HepG2 (cell line): ENCODE data around the gene ZNF19. TPM values are rescaled to one million over a fixed set of nuclear protein-coding genes. Genes with fewer than 3 reads are reported as not detected.

ENCODE experiments used
- DNMT3B ChIP-seq: conservative IDR thresholded peaks from 2 replicates; pipeline ENCODE4 v1.6.1; 2016; ENCODE audit warnings: missing biosample characterization, control low read depth
- EEA1 ChIP-seq: sonication (generic); formaldehyde crosslinking; IDR thresholded peaks from 2 replicates; pipeline ENCODE4 v1.5.1; 2020; ENCODE audit warnings: mild to moderate bottlenecking, missing genetic modification reagents, borderline replicate concordance
- KLF6 ChIP-seq: IDR thresholded peaks from 2 replicates; pipeline ENCODE4 v1.8.0; 2016; ENCODE audit warnings: missing biosample characterization, missing genetic modification reagents
- LCORL ChIP-seq, 2 experiments: fragments of 450-650 bp in 1 of 2; sonication (generic) in 1 of 2; formaldehyde crosslinking in 1 of 2; IDR thresholded peaks; 2 replicates each; pipeline versions ENCODE4 v1.5.0 to v1.6.1; 2017 to 2020; ENCODE audit warnings: antibody characterized with exemption in 1 of 2, missing genetic modification reagents in 1 of 2
- NFIB ChIP-seq: sonication (generic); formaldehyde crosslinking; IDR thresholded peaks from 2 replicates; pipeline ENCODE4 v1.9.0; 2021; ENCODE audit warnings: missing genetic modification reagents, mild to moderate bottlenecking, borderline replicate concordance
- SP4 ChIP-seq: sonication (generic); formaldehyde crosslinking; IDR thresholded peaks from 2 replicates; pipeline ENCODE4 v1.8.1; 2023; ENCODE audit warnings: mild to moderate bottlenecking, missing genetic modification reagents
- ZBTB33 ChIP-seq: sonication (generic); formaldehyde crosslinking; IDR thresholded peaks from 2 replicates; pipeline ENCODE4 v1.4.0; 2020; ENCODE audit warnings: missing genetic modification reagents
- ZFY ChIP-seq: sonication (generic); formaldehyde crosslinking; IDR thresholded peaks from 2 replicates; pipeline ENCODE4 v1.4.0; 2020; ENCODE audit warnings: missing genetic modification reagents
- ZNF136 ChIP-seq: sonication (generic); formaldehyde crosslinking; IDR thresholded peaks from 2 replicates; pipeline ENCODE4 v1.8.1; 2022; ENCODE audit warnings: low read depth, mild to moderate bottlenecking, moderate library complexity, missing genetic modification reagents
- ZNF552 ChIP-seq: sonication (generic); formaldehyde crosslinking; IDR thresholded peaks from 2 replicates; pipeline ENCODE4 v1.9.0; 2022; ENCODE audit warnings: missing genetic modification reagents, mild to moderate bottlenecking, borderline replicate concordance
- ZNF713 ChIP-seq: sonication (generic); formaldehyde crosslinking; IDR thresholded peaks from 2 replicates; pipeline ENCODE4 v1.4.0; 2020; ENCODE audit warnings: mild to moderate bottlenecking, missing genetic modification reagents
- ZNF879 ChIP-seq: sonication (generic); formaldehyde crosslinking; IDR thresholded peaks from 2 replicates; pipeline ENCODE4 v1.8.1; 2023; ENCODE audit warnings: missing genetic modification reagents
- ZSCAN30 ChIP-seq: sonication (generic); formaldehyde crosslinking; IDR thresholded peaks from 2 replicates; pipeline ENCODE4 v1.5.0; 2020; ENCODE audit warnings: mild to moderate bottlenecking, missing genetic modification reagents
- polyA plus RNA-seq, 8 experiments: library from polyadenylated mRNA; depleted of rRNA in 3 of 8; stranded (reverse) in 7 of 8; unstranded in 1 of 8; fragments of >200 nt; fragmentation: Illumina TruSeq in 4 of 8; extraction: Trizol in 4 of 8; gene quantifications; 2 replicates each; pipeline versions ENCODE4 v1.2.1 to v1.2.3, GENCODE V29; 2011 to 2016; ENCODE audit warnings: low read depth in 4 of 8, missing spikeins in 1 of 8, mixed read lengths in 1 of 8; ENCODE audit not compliant: insufficient read depth in 1 of 8
- total RNA-seq, 5 experiments: library from RNA; depleted of rRNA; stranded (reverse); fragments of >200 nt; fragmentation: Illumina TruSeq; extraction: Trizol; gene quantifications; 2 replicates each; pipeline ENCODE4 v1.2.3, GENCODE V29; 2016; ENCODE audit warnings: low read depth in 1 of 5
- TF ChIP-seq, protein P1 (sequence below): sonication (generic); formaldehyde crosslinking; IDR thresholded peaks from 2 replicates; pipeline ENCODE4 v1.4.0; 2020; ENCODE audit warnings: missing genetic modification reagents
- TF ChIP-seq, protein P2 (sequence below): sonication (generic); formaldehyde crosslinking; IDR thresholded peaks from 2 replicates; pipeline ENCODE4 v1.4.0; 2020; ENCODE audit warnings: missing genetic modification reagents
- TF ChIP-seq, protein P3 (sequence below): sonication (generic); formaldehyde crosslinking; IDR thresholded peaks from 2 replicates; pipeline ENCODE4 v1.4.0; 2020; ENCODE audit warnings: missing genetic modification reagents, borderline replicate concordance

Gene ZNF19
- total and polyA plus RNA-seq, 2 of the 13 experiments (the other 11 are each of a cell fraction or from before 2014, with no cell fraction given), result 3.2 to 5.8 TPM

DNA sequence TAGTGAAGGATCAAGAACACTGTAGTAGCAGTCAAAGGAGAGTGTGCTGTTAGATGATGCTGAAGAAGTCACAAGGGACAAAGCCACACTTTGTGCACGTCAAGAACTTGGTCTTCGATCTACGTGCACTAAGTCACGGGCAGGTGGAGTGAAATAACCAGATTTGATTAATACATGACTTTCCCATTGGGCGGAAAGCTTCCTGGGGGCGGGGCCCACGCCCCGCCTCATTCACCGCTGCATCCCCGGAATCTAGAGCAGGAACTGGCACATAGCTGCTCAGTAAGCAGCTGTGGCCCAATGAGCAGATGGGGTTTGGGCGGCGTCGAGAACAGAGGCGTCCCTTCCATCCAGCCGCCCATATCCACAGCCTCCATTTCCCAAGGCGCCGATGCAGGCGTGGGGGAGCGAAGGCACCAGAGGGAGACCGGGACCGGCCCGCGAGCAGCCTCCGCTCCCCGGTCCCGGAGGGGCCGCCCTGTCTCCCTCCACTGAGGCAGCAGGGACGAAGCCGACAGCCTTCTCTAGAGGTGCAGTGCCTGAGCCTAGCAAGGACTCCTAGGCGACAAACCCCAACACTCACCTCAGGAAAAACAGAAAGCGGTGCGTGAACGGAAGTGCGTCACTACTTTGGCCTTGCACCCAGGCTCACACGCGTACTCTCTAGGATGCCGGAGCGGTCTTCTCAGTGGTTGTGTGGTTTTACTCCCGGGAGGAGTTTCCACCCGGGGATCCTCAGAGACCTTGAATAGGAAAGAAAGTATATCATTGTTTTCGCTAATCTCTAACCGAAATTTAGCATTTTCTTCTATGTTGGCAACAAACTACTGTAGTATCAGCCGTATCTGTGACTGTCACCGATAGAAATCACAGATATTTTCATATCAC, 4.9 kb downstream of the ZNF19 start (continued):
- TF ChIP-seq SP4 (CRISPR knock-in tag) (peak; percentile 17; the same call in 1 of the 2 replicates), ZNF713 (CRISPR knock-in tag) (no peak), KLF6 (CRISPR knock-in tag) (peak; percentile 58), NFIB (CRISPR knock-in tag) (no peak), ZFY (CRISPR knock-in tag) (peak; percentile 78), DNMT3B (CRISPR knock-in tag) (peak; percentile 87; the same call in 1 of the 2 replicates), ZNF879 (CRISPR knock-in tag) (peak; percentile 85; the same call in 1 of the 2 replicates), LCORL (IDR thresholded peaks at IDR 0.05) (no peak), LCORL (CRISPR knock-in tag; IDR thresholded peaks at IDR 0.05) (peak; percentile 70), ZNF552 (CRISPR knock-in tag) (peak; percentile 40; the same call in 1 of the 2 replicates), ZBTB33 (no peak), ZSCAN30 (CRISPR knock-in tag) (no peak), EEA1 (peak; percentile 88; the same call in 1 of the 2 replicates), ZNF136 (no peak)
- TF ChIP-seq, protein P1, sequence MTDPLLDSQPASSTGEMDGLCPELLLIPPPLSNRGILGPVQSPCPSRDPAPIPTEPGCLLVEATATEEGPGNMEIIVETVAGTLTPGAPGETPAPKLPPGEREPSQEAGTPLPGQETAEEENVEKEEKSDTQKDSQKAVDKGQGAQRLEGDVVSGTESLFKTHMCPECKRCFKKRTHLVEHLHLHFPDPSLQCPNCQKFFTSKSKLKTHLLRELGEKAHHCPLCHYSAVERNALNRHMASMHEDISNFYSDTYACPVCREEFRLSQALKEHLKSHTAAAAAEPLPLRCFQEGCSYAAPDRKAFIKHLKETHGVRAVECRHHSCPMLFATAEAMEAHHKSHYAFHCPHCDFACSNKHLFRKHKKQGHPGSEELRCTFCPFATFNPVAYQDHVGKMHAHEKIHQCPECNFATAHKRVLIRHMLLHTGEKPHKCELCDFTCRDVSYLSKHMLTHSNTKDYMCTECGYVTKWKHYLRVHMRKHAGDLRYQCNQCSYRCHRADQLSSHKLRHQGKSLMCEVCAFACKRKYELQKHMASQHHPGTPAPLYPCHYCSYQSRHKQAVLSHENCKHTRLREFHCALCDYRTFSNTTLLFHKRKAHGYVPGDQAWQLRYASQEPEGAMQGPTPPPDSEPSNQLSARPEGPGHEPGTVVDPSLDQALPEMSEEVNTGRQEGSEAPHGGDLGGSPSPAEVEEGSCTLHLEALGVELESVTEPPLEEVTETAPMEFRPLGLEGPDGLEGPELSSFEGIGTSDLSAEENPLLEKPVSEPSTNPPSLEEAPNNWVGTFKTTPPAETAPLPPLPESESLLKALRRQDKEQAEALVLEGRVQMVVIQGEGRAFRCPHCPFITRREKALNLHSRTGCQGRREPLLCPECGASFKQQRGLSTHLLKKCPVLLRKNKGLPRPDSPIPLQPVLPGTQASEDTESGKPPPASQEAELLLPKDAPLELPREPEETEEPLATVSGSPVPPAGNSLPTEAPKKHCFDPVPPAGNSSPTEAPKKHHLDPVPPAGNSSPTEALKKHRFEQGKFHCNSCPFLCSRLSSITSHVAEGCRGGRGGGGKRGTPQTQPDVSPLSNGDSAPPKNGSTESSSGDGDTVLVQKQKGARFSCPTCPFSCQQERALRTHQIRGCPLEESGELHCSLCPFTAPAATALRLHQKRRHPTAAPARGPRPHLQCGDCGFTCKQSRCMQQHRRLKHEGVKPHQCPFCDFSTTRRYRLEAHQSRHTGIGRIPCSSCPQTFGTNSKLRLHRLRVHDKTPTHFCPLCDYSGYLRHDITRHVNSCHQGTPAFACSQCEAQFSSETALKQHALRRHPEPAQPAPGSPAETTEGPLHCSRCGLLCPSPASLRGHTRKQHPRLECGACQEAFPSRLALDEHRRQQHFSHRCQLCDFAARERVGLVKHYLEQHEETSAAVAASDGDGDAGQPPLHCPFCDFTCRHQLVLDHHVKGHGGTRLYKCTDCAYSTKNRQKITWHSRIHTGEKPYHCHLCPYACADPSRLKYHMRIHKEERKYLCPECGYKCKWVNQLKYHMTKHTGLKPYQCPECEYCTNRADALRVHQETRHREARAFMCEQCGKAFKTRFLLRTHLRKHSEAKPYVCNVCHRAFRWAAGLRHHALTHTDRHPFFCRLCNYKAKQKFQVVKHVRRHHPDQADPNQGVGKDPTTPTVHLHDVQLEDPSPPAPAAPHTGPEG (CRISPR knock-in tag), result peak; percentile 82; the same call in 1 of the 2 replicates
- TF ChIP-seq, protein P2, sequence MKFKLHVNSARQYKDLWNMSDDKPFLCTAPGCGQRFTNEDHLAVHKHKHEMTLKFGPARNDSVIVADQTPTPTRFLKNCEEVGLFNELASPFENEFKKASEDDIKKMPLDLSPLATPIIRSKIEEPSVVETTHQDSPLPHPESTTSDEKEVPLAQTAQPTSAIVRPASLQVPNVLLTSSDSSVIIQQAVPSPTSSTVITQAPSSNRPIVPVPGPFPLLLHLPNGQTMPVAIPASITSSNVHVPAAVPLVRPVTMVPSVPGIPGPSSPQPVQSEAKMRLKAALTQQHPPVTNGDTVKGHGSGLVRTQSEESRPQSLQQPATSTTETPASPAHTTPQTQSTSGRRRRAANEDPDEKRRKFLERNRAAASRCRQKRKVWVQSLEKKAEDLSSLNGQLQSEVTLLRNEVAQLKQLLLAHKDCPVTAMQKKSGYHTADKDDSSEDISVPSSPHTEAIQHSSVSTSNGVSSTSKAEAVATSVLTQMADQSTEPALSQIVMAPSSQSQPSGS (CRISPR knock-in tag), result peak; percentile 57; the same call in 1 of the 2 replicates
- TF ChIP-seq, protein P3, sequence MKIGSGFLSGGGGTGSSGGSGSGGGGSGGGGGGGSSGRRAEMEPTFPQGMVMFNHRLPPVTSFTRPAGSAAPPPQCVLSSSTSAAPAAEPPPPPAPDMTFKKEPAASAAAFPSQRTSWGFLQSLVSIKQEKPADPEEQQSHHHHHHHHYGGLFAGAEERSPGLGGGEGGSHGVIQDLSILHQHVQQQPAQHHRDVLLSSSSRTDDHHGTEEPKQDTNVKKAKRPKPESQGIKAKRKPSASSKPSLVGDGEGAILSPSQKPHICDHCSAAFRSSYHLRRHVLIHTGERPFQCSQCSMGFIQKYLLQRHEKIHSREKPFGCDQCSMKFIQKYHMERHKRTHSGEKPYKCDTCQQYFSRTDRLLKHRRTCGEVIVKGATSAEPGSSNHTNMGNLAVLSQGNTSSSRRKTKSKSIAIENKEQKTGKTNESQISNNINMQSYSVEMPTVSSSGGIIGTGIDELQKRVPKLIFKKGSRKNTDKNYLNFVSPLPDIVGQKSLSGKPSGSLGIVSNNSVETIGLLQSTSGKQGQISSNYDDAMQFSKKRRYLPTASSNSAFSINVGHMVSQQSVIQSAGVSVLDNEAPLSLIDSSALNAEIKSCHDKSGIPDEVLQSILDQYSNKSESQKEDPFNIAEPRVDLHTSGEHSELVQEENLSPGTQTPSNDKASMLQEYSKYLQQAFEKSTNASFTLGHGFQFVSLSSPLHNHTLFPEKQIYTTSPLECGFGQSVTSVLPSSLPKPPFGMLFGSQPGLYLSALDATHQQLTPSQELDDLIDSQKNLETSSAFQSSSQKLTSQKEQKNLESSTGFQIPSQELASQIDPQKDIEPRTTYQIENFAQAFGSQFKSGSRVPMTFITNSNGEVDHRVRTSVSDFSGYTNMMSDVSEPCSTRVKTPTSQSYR (CRISPR knock-in tag), result peak; percentile 23; the same call in 1 of the 2 replicates
